Lower leg skin (tissue), 3 donors: ENCODE results near the gene CBLN3.
A peak's percentile ranks its signal among the peaks of the same experiment; 100 is the strongest.

Experiments
- POLR2A ChIP-seq, 2 donors: fragments of 450-650 bp; IDR thresholded peaks; one replicate each; pipeline ENCODE4 v1.6.1; 2016 to 2017; ENCODE audit warnings: antibody characterized with exemption in 2 of 2, mild to moderate bottlenecking in 1 of 2, moderate library complexity in 1 of 2
- TF ChIP-seq, protein P1 (sequence below), 3 donors: fragments of 450-650 bp; IDR thresholded peaks; one replicate each; pipeline ENCODE4 v1.5.1; 2016; ENCODE audit warnings: antibody characterized with exemption in 3 of 3, mild to moderate bottlenecking in 3 of 3, moderate library complexity in 2 of 3

DNA sequence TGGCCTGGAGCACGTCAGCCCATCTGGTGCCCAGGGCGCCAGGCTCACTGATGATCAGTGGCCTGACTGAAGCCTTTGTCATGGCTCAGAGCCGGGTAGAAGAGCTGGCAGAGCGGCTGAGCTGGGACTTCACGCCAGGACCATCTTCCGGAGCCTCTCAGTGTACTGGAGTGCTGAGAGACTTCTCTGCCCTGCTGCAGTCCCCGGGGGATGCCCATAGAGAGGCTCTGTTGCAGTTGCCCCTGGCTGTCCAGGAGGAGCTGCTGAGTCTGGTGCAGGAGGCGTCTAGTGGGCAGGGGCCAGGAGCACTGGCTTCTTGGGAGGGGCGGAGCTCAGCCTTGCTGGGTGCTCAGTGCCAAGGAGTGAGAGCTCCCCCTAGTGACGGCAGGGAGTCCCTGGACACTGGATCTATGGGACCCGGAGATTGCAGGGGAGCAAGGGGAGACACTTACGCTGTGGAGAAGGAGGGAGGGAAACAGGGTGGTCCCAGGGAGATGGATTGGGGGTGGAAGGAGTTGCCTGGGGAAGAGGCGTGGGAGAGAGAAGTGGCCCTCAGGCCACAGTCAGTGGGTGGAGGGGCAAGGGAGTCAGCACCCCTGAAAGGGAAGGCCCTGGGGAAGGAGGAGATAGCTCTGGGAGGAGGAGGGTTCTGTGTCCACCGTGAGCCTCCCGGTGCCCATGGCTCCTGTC, 2.2 kb upstream of the CBLN3 start:
- TF ChIP-seq, protein P1, sequence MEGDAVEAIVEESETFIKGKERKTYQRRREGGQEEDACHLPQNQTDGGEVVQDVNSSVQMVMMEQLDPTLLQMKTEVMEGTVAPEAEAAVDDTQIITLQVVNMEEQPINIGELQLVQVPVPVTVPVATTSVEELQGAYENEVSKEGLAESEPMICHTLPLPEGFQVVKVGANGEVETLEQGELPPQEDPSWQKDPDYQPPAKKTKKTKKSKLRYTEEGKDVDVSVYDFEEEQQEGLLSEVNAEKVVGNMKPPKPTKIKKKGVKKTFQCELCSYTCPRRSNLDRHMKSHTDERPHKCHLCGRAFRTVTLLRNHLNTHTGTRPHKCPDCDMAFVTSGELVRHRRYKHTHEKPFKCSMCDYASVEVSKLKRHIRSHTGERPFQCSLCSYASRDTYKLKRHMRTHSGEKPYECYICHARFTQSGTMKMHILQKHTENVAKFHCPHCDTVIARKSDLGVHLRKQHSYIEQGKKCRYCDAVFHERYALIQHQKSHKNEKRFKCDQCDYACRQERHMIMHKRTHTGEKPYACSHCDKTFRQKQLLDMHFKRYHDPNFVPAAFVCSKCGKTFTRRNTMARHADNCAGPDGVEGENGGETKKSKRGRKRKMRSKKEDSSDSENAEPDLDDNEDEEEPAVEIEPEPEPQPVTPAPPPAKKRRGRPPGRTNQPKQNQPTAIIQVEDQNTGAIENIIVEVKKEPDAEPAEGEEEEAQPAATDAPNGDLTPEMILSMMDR (IDR thresholded peaks at IDR 0.05) = peak in 1 of 3 donors; percentile 96
- TF ChIP-seq POLR2A (IDR thresholded peaks at IDR 0.05) = no peak
